GM19452 (cell line): ENCODE results near the gene NFIB.

Source experiments
- ATAC-seq: cut with Tn5 transposase; IDR thresholded peaks from one replicate; pipeline ENCODE4 v1.9.1; 2021; ENCODE audit not compliant: unreplicated experiment

The NFIB gene

GRCh38 chr9:14159440-14160216 lies 154.3 kb downstream of the NFIB start:
- ATAC-seq: no peak

GRCh38 chr9:14158916-14159315 lies 155.0 kb downstream of the NFIB start:
- ATAC-seq: no peak

GRCh38 chr9:14158136-14158813 lies 155.7 kb downstream of the NFIB start:
- no peak for ATAC-seq

- ATAC-seq: no peak
Measured at GRCh38 chr9:14157191-14157590, 156.8 kb downstream of the NFIB start.

- peak; percentile 98 for ATAC-seq
Measured at GRCh38 chr9:14156046-14156445, 157.9 kb downstream of the NFIB start.

GRCh38 chr9:14155237-14155636 lies 158.7 kb downstream of the NFIB start:
- ATAC-seq: no peak

GRCh38 chr9:14153310-14153720 lies 160.6 kb downstream of the NFIB start:
- ATAC-seq: no peak

GRCh38 chr9:14151451-14151850 lies 162.5 kb downstream of the NFIB start:
- no peak for ATAC-seq

- ATAC-seq: no peak
Measured at GRCh38 chr9:14148501-14149103, 165.3 kb downstream of the NFIB start.

GRCh38 chr9:14147738-14148137 lies 166.2 kb downstream of the NFIB start:
- ATAC-seq: no peak

GRCh38 chr9:14146201-14146874 lies 167.6 kb downstream of the NFIB start:
- ATAC-seq: no peak

- ATAC-seq: no peak
Measured at GRCh38 chr9:14144215-14144614, 169.7 kb downstream of the NFIB start.

GRCh38 chr9:14141699-14142098 lies 172.2 kb downstream of the NFIB start:
- ATAC-seq: no peak

- ATAC-seq: no peak
Measured at GRCh38 chr9:14140096-14140697, 173.7 kb downstream of the NFIB start.

GRCh38 chr9:14139287-14139686 lies 174.7 kb downstream of the NFIB start:
- ATAC-seq: no peak

- ATAC-seq: no peak
Measured at GRCh38 chr9:14136646-14137370, 177.1 kb downstream of the NFIB start.

- ATAC-seq: no peak
Measured at GRCh38 chr9:14136047-14136635, 177.8 kb downstream of the NFIB start.

- ATAC-seq: no peak
Measured at GRCh38 chr9:14135421-14135820, 178.5 kb downstream of the NFIB start.

- ATAC-seq: no peak
Measured at GRCh38 chr9:14133394-14133793, 180.5 kb downstream of the NFIB start.

GRCh38 chr9:14132775-14133174 lies 181.2 kb downstream of the NFIB start:
- no peak for ATAC-seq
